DMS53 (cell line): ENCODE data around the gene TMEM138.

Experiments
- DNase-seq: peaks from one replicate; lab custom pipeline; 2025; lab: John Stamatoyannopoulos, UW

Gene TMEM138

GRCh38 chr11:61361741-61362541 lies at the start of gene TMEM138, which contains the start of gene CYB561A3:
Gene TMEM138, plus strand, starts transcription at chr11:61362374. Its CDS starts 2,017 bp downstream, at chr11:61364391.
Gene CYB561A3, minus strand, starts transcription at chr11:61361882. Its CDS starts 5,169 bp downstream, at chr11:61356713.
- DNase-seq = peak; percentile 98

GRCh38 chr11:61315260-61315659 lies 46.9 kb upstream of the TMEM138 start:
- DNase-seq = no peak

- DNase-seq = no peak
Measured at GRCh38 chr11:61325649-61326414, 36.3 kb upstream of the TMEM138 start.

- no peak for DNase-seq
Measured at GRCh38 chr11:61327669-61328071, 34.5 kb upstream of the TMEM138 start.

- DNase-seq = no peak
Measured at GRCh38 chr11:61328351-61328750, 33.8 kb upstream of the TMEM138 start.

GRCh38 chr11:61329871-61330270 lies 32.3 kb upstream of the TMEM138 start:
- no peak for DNase-seq

GRCh38 chr11:61331651-61332050 lies 30.5 kb upstream of the TMEM138 start:
- DNase-seq = no peak

GRCh38 chr11:61332281-61332796 lies 29.8 kb upstream of the TMEM138 start:
- DNase-seq = peak; percentile 49

- DNase-seq = peak; percentile 98
Measured at GRCh38 chr11:61332797-61333549, 29.2 kb upstream of the TMEM138 start, which contains the start of the genes DDB1 and TKFC. Gene DDB1, minus strand, starts transcription at chr11:61333105. Its CDS starts 137 bp downstream, at chr11:61332968. Gene TKFC, plus strand, starts transcription at chr11:61333228. Its CDS starts 1,501 bp downstream, at chr11:61334729.

- DNase-seq = no peak
Measured at GRCh38 chr11:61333550-61334433, 28.4 kb upstream of the TMEM138 start.

GRCh38 chr11:61334434-61335354 lies 27.5 kb upstream of the TMEM138 start:
- peak; percentile 22 for DNase-seq

- no peak for DNase-seq
Measured at GRCh38 chr11:61335355-61335710, 26.8 kb upstream of the TMEM138 start.

- DNase-seq = peak; percentile 93
Measured at GRCh38 chr11:61336171-61336935, 25.8 kb upstream of the TMEM138 start.

GRCh38 chr11:61337706-61338470 lies 24.3 kb upstream of the TMEM138 start:
- DNase-seq = no peak

- no peak for DNase-seq
Measured at GRCh38 chr11:61338783-61339489, 23.2 kb upstream of the TMEM138 start.

- DNase-seq = no peak
Measured at GRCh38 chr11:61339490-61339878, 22.7 kb upstream of the TMEM138 start.

GRCh38 chr11:61340979-61341378 lies 21.2 kb upstream of the TMEM138 start:
- no peak for DNase-seq

GRCh38 chr11:61341706-61342105 lies 20.5 kb upstream of the TMEM138 start:
- no peak for DNase-seq
